GM19438 (cell line): Measurements from ENCODE around the gene EWSR1.

Source experiments
- ATAC-seq: cut with Tn5 transposase; IDR thresholded peaks from one replicate; pipeline ENCODE4 v1.9.1; 2021; ENCODE audit warnings: low read depth; ENCODE audit not compliant: unreplicated experiment

EWSR1 gene

DNA sequence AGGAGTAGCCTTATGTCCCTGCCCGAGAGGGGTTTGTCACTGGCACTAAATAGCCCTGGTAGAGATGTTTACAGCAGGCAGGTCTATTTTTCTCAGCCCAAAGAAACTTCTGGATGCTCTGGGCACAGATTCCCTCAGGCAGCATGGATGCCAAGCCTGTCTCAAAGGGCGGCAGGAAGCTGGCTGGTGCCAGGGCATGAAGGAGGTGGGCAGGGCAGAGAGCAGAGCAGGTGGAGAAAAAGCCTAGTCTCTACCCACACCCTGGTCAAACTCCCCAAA lies 34.3 kb downstream of the EWSR1 start:
- no peak for ATAC-seq

DNA sequence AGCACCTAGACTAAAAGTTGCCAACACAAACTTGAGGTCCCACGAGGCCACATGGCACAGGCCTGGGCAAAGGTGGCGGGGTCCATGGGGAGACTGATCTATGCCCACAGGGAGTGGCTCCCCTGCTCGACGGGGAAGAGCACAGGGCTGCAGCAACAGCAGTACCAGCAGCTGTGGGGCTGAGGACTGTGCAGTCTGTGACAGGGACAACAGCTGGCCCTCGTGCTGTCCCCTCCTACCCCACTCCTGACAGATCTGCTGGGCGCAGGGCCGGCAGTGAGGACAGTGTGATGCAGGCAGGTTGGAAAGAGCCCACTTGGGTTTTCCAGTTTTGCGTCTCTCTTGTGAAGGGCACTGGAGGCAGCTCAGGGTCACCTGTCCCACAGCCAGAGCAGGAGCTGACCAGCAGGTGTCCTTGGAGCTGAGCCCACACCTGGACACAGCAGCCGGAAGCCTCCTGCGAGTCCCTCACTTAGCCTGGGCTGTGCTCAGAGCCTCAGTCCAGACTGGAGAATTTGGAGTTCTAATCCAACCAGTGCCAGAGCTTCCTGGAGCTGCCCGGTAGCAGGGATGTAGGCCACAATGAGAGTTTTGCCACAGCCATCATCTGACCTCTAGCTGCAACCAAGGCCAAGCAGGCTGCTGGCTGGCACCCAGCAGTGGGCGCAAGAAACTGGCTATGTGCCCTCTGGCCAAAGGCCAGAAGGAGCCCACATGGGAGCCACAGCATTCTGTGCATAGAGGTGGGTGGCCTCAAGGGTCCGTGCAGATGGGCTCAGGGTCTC lies 34.8 kb downstream of the EWSR1 start:
- no peak for ATAC-seq

GRCh38 chr22:29305836-29306174 lies 37.7 kb downstream of the EWSR1 start:
- ATAC-seq = no peak

DNA sequence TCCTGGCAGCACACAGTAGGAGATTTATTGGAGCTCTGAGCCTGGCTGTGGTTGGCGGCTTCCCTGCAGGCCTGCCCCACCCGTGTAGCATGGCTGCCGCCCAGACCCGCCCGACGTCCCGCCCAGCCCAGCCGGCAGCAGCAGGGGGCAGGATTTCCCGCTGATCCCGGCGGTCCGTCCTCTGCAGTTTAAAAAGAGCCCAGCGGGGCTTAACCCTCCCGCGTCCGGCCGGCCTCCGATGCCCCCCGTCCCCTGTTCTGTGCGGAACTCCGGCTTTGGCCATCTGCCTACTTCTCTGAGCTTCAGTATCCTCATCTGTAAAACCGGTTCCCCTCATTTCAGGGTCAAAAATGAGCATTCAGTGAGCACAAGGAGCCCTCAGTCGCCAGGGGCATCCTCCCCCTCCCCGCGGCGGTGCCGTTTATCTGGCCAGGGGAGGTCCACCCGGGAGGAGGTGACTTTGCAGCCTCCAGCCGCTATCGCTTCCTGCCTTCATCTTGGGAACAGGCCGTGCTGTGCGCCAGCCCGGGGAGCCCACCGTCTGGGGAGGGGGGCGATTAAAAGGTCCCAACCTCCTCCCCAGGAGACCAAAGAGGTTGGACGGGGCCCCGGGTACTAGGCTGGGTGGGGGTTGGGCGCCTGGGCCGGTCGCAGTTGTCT lies 38.2 kb downstream of the EWSR1 start, which contains the start of gene GAS2L1:
Gene GAS2L1, plus strand, starts transcription at position 476 of the 660 bp plus-strand sequence. CDS start 1,456 bp downstream, outside the sequence.
- ATAC-seq = no peak

- ATAC-seq = no peak
Observed at GRCh38 chr22:29306835-29307595, 38.9 kb downstream of the EWSR1 start.

- no peak for ATAC-seq
Observed at GRCh38 chr22:29307596-29308147, 39.6 kb downstream of the EWSR1 start.

GRCh38 chr22:29308148-29308790 lies 40.2 kb downstream of the EWSR1 start:
- no peak for ATAC-seq

DNA sequence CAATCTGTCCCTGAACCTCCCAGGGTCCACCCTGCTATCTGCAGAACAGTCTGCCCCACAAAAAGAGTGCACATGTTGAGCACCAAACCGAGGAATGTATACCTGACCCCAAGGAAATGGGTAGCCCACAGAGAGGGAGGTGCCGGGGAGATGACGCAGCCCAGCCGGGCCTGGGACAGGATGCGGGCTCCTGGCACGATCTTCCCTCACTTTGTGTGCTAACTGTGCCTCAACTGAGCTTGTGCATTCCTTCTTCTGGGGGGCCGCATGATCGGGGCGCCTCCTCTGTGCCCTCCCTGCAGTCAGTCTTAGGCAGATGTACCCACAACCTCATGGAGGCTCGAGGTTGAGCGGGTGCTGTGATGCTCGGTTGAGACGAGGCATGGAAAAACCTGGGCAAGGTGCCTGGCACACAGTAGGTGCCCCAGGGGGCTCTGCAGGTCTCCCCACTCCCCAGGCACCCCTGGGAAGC lies 40.8 kb downstream of the EWSR1 start:
- ATAC-seq = no peak

DNA sequence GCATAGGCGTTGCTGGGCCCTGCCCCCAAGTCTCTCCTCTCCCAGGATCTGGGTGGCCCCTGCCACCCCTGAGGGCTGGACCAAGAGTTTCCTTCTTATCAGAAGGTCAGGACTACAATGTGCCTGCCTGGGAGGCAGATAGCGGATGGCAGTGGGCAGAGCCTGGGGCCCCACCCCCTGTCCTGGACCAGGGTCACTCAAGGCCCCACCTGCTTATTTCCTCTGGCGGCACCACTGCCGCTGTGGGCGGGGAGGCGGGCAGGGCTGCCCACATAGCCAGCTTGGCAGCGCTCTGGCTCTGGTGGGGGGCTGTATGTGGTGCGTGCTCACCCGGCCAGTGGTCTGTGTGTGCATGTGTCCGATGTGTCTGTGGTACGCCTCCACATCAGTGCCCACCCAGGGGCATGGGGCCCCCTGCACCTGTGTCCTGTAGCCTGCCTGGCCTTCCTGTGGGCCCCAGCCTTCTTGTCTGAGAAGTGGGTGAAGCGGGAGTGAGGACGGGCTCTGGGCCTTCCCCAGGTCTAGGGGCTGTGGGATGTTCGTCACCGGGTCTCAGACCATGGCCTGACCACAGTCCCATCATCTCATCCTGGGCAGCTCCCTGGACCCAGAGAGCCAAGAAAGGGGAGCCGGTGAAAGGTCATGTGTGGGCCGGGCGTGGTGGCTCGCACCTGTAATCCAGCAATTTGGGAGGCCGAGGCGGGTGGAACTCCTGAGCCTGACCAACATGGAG lies 41.4 kb downstream of the EWSR1 start:
- no peak for ATAC-seq

DNA sequence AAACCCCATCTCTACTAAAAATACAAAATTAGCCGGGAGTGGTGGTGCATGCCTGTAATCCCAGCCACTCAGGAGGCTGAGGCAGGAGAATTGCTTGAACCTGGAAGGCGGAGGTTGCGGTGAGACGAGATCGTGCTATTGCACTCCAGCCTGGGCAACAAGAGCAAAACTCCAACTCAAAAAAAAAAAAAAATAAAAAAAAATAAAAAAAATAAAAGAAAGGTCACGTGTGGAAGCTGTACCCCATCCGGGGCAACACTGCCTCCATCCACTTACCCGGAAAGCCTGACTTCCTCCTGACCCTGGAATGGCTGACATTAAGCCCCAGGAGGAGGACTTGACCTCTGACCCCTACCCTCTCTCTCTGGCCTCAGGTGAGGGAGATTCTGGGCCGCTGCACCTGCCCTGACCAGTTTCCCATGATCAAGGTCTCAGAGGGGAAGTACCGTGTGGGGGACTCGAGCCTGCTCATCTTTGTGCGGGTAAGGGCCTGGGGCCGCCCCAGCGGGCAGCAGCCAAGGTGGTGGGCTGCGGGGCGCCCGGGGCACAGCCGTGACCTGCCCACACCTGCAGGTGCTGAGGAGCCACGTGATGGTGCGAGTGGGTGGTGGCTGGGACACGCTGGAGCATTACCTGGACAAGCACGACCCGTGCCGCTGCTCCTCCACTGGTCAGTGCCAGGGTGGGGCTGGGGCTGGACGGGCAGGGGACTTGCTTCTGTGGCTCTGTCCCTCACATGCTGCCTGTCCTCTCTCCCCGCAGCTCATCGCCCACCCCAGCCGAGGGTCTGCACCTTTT lies 42.2 kb downstream of the EWSR1 start:
- no peak for ATAC-seq

DNA sequence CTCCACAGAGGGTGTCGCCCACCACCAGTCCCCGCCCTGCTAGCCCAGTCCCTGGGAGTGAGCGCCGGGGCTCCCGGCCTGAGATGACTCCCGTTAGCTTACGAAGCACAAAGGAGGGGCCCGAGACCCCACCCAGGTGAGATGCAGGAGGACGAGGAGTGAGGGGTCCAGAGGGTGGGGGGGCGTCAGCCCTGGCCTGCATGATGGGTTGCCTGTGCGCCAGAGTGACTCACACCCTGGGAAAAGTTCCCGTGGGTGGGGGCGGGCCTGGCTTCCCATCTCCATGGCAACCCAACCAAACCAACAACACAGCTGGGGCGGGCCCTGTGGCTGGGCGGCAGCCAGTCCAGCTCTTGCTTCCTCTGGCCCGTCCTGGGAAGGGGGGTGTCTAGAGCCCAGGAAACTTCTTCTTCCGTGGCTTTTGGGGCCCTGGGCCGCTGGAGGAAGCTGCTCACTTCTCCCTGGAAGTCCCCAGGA lies 42.8 kb downstream of the EWSR1 start:
- no peak for ATAC-seq

DNA sequence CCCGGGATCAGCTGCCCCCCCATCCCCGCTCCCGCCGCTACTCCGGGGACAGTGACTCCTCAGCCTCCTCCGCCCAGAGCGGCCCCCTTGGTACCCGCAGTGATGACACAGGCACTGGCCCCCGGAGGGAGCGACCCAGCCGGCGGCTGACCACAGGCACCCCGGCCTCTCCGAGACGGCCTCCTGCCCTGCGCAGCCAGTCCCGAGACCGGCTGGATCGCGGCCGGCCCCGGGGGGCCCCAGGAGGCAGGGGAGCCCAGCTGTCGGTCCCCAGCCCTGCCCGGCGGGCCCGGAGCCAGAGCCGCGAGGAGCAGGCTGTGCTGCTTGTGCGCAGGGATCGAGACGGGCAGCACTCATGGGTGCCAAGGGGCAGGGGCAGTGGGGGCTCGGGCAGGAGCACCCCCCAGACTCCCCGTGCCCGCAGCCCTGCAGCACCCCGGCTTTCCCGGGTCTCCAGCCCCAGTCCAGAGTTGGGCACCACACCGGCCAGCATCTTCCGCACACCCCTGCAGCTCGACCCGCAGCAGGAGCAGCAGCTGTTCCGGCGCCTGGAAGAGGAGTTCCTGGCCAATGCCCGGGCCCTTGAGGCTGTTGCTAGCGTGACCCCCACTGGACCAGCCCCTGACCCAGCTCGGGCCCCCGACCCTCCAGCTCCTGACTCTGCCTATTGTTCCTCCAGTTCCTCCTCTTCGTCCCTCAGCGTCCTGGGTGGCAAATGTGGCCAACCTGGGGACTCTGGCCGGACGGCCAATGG lies 43.6 kb downstream of the EWSR1 start:
- no peak for ATAC-seq

GRCh38 chr22:29312218-29313125 lies 44.4 kb downstream of the EWSR1 start:
- ATAC-seq = no peak

- no peak for ATAC-seq
Observed at GRCh38 chr22:29313126-29313575, 45.1 kb downstream of the EWSR1 start.

DNA sequence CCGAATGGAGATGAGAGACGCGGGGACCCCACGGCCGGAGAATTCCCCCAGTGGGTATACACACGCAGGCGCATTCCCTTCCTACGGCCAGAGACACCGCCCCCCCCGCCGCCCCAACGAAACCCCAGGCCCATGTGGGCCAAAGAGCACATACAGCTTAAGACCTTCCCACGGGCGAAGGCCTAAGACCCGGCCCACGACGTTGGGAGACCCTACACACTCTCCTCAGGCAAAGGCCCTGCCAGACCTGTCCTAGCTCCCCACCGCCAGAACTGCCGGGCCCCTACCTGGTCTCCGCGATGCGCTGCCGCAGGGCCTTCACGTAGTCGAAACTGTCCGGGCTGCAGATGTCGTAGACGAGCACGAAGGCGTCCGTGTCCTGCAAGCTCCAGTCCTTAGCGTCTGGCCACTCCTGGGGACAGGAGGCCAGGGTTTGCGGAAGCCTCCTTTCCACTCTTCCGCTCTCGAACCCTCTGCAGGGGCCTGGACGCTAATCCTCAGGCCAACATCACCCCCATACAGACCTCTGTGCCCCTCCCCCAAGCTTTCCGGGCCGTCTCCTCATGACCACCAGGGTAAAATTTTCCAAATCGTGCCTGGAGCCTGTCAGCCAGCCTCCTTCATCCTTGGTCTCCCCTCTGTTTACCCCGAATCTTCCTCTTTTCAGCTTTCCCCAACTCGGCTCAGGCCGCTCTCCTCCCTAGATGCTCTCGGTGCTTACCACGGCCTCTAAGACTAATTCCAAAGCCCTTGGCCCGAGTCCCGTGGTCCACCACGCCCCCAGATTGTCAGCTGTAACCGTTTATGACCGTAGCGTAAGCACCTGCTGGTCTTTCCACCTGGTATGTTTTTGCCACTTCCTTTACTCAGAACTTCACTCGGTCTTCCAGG lies 45.8 kb downstream of the EWSR1 start:
- ATAC-seq = no peak

DNA sequence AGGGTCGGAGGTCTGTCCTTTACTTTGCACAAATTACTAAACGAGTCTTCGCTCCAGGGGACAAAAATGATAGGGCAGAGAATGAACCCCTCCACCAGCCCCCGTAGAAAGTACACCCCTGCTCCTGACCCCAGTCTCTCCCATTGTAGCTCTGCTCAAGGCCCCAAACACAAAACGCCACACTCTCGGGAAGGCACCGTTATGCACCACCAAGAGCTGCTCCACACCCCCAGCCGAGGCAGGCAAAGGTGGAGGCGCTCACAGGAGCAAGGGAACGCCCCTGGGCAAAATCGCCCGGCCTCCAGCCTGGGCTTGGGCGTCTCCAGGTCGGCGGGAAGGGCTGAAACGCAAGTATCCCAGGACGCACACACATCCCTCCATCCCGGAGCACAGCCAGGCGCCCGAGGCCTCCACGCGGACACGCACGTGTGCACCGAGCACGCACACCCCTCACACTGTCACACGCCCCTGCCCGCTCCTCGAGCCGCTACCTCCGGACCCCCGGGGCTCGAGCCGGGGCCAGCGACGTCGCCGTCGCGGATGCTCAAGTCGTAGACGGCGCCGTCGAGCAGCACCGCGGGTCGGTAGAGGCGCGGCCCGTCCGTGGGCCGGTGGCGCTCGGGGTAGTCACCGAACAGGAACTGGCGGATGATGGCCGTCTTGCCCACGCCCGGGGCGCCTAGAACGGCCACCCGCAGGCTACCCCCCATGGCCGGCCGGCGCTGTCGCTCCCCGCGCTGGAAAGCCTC lies 46.6 kb downstream of the EWSR1 start:
- no peak for ATAC-seq
